H9 (cell line): ENCODE results near the gene CAMK1. TPM values are rescaled to one million over a fixed set of nuclear protein-coding genes. Genes with fewer than 3 reads are reported as not detected.
A peak's percentile ranks its signal among the peaks of the same experiment; 100 is the strongest.

ENCODE experiments used
- DNase-seq: peaks from one replicate; pipeline ENCODE4 v3.0.0-alpha.2; 2017
- H2AFZ ChIP-seq: one replicate; pipeline ENCODE4 v1.6.1; 2013; ENCODE audit warnings: mild to moderate bottlenecking, low read length, control low read depth, moderate library complexity
- H2AK5ac ChIP-seq: 2 replicates; pipeline ENCODE4 v1.6.1; 2013; ENCODE audit warnings: low read length, control low read depth, mixed read lengths; ENCODE audit not compliant: insufficient read length
- H2BK120ac ChIP-seq: one replicate; pipeline ENCODE4 v1.6.1; 2013; ENCODE audit warnings: low read depth, mild to moderate bottlenecking, low read length, control low read depth, inconsistent platforms; ENCODE audit not compliant: poor library complexity, severe bottlenecking
- H2BK12ac ChIP-seq: 2 replicates; pipeline ENCODE4 v1.6.1; 2013; ENCODE audit warnings: low read length, control low read depth, mixed read lengths, low read depth; ENCODE audit not compliant: insufficient read length
- H2BK15ac ChIP-seq: 2 replicates; pipeline ENCODE4 v1.6.1; 2013; ENCODE audit warnings: low read depth, low read length, control low read depth
- H2BK20ac ChIP-seq: one replicate; pipeline ENCODE4 v1.6.1; 2013; ENCODE audit warnings: low read depth, mild to moderate bottlenecking, low read length, control low read depth, inconsistent platforms; ENCODE audit not compliant: poor library complexity, severe bottlenecking
- H2BK5ac ChIP-seq: 2 replicates; pipeline ENCODE4 v1.6.1; 2013; ENCODE audit warnings: low read length, control low read depth, mixed read lengths; ENCODE audit not compliant: insufficient read length
- H3K14ac ChIP-seq: 2 replicates; pipeline ENCODE4 v1.6.1; 2013; ENCODE audit warnings: low read length, control low read depth; ENCODE audit not compliant: insufficient read depth
- H3K18ac ChIP-seq: 2 replicates; pipeline ENCODE4 v1.6.1; 2013; ENCODE audit warnings: low read depth, mild to moderate bottlenecking, mixed read lengths, low read length, control low read depth; ENCODE audit not compliant: insufficient read length
- H3K23ac ChIP-seq: 2 replicates; pipeline ENCODE4 v1.6.1; 2013; ENCODE audit warnings: low read length, control low read depth, mixed read lengths, low read depth; ENCODE audit not compliant: insufficient read length
- H3K23me2 ChIP-seq: 2 replicates; pipeline ENCODE4 v1.6.1; 2013; ENCODE audit warnings: low read depth, mild to moderate bottlenecking, mixed read lengths, low read length, control low read depth; ENCODE audit not compliant: insufficient read length, poor library complexity, severe bottlenecking
- H3K27ac ChIP-seq: 2 replicates; pipeline ENCODE4 v1.5.1; 2013; ENCODE audit warnings: low read length, control low read depth, mixed read lengths, low read depth; ENCODE audit not compliant: insufficient read length
- H3K27me3 ChIP-seq: 2 replicates; pipeline ENCODE4 v1.6.1; 2013; ENCODE audit warnings: low read length, control low read depth, inconsistent platforms; ENCODE audit not compliant: insufficient read depth
- H3K4ac ChIP-seq: 2 replicates; pipeline ENCODE4 v1.6.1; 2013; ENCODE audit warnings: low read depth, mild to moderate bottlenecking, control low read depth, inconsistent platforms, low read length, moderate library complexity
- H3K4me1 ChIP-seq: 2 replicates; pipeline ENCODE4 v1.6.1; 2013; ENCODE audit warnings: low read length, control low read depth, inconsistent platforms; ENCODE audit not compliant: insufficient read depth
- H3K4me2 ChIP-seq: 2 replicates; pipeline ENCODE4 v1.6.1; 2013; ENCODE audit warnings: low read length, control low read depth, mixed read lengths; ENCODE audit not compliant: insufficient read length, insufficient read depth
- H3K56ac ChIP-seq: 2 replicates; pipeline ENCODE4 v1.6.1; 2013; ENCODE audit warnings: low read depth, mild to moderate bottlenecking, mixed read lengths, low read length, control low read depth; ENCODE audit not compliant: insufficient read length
- H3K79me1 ChIP-seq: 2 replicates; pipeline ENCODE4 v1.6.1; 2013; ENCODE audit warnings: low read depth, mild to moderate bottlenecking, moderate library complexity, low read length, control low read depth, inconsistent platforms; ENCODE audit not compliant: insufficient read depth, poor library complexity, severe bottlenecking
- H3K79me2 ChIP-seq: 2 replicates; pipeline ENCODE4 v1.6.1; 2013; ENCODE audit warnings: low read length, control low read depth, inconsistent platforms; ENCODE audit not compliant: insufficient read depth
- H3K9ac ChIP-seq: 2 replicates; pipeline ENCODE4 v1.6.1; 2013; ENCODE audit warnings: low read length, control low read depth, mixed read lengths; ENCODE audit not compliant: insufficient read length; ENCODE audit errors: extremely low read depth
- H3K9me3 ChIP-seq: one replicate; pipeline ENCODE4 v1.6.1; 2013; ENCODE audit warnings: low read depth, low read length, inconsistent platforms; ENCODE audit not compliant: control insufficient read depth
- H3T11ph ChIP-seq: one replicate; pipeline ENCODE4 v1.6.1; 2013; ENCODE audit warnings: mild to moderate bottlenecking, low read length, control low read depth, inconsistent platforms
- H4K20me1 ChIP-seq: one replicate; pipeline ENCODE4 v1.6.1; 2013; ENCODE audit not compliant: control insufficient read depth, insufficient read length, insufficient read depth
- H4K5ac ChIP-seq: 2 replicates; pipeline ENCODE4 v1.6.1; 2013; ENCODE audit warnings: low read depth, mild to moderate bottlenecking, mixed read lengths, low read length, control low read depth; ENCODE audit not compliant: insufficient read length
- H4K8ac ChIP-seq: replicated peaks from 2 replicates; pipeline ENCODE4 v1.6.1; 2013; ENCODE audit warnings: low read length, control low read depth, mixed read lengths, low read depth; ENCODE audit not compliant: insufficient read length
- H4K91ac ChIP-seq: 2 replicates; pipeline ENCODE4 v1.6.1; 2013; ENCODE audit warnings: low read depth, mild to moderate bottlenecking, moderate library complexity, mixed read lengths, low read length, control low read depth; ENCODE audit not compliant: insufficient read length
- H3K27ac Mint-ChIP-seq, 3 experiments: 2 replicates in 2 of 3; 3 replicates in 1 of 3; pipeline ENCODE4 v1.8.0; 2020 to 2021; ENCODE audit warnings: mixed read lengths in 3 of 3, mild to moderate bottlenecking in 1 of 3, moderate library complexity in 1 of 3
- H3K27me3 Mint-ChIP-seq: 2 replicates; pipeline ENCODE4 v1.8.0; 2021; ENCODE audit warnings: low read depth, mild to moderate bottlenecking, moderate library complexity, mixed read lengths
- H3K36me3 Mint-ChIP-seq, 3 experiments: 2 replicates in 2 of 3; 3 replicates in 1 of 3; pipeline ENCODE4 v1.8.0; 2020 to 2021; ENCODE audit warnings: low read depth in 3 of 3, mixed read lengths in 3 of 3; ENCODE audit not compliant: insufficient read depth in 1 of 3
- H3K4me1 Mint-ChIP-seq, 2 experiments: 2 replicates each; pipeline ENCODE4 v1.8.0; 2020; ENCODE audit warnings: mixed read lengths in 2 of 2
- H3K4me3 Mint-ChIP-seq, 2 experiments: 2 replicates in 1 of 2; 3 replicates in 1 of 2; pipeline ENCODE4 v1.8.0; 2020 to 2021; ENCODE audit warnings: mild to moderate bottlenecking in 2 of 2, mixed read lengths in 2 of 2, moderate library complexity in 1 of 2
- H3K9me3 Mint-ChIP-seq, 2 experiments: 2 replicates in 1 of 2; 3 replicates in 1 of 2; pipeline ENCODE4 v1.8.0; 2020; ENCODE audit warnings: mild to moderate bottlenecking in 2 of 2, mixed read lengths in 2 of 2, moderate library complexity in 1 of 2
- WGBS: extraction: QIAGEN DNeasy Blood & Tissue Kit; methylation state at CpG from one replicate; pipeline ENCODE4 v1.1.7; 2013; ENCODE audit warnings: missing lambda C conversion rate, low lambda C conversion rate, mixed read lengths; ENCODE audit not compliant: insufficient read length; ENCODE audit errors: extremely low coverage; 5-methylcytosine and 5-hydroxymethylcytosine counted together
- total RNA-seq: library from RNA; stranded (reverse); gene quantifications from 2 replicates; pipeline ENCODE4 v1.2.1, GENCODE V29; 2021
- TF ChIP-seq, protein P1 (sequence below): fragments of 200-600 bp; sonication (generic); conservative IDR thresholded peaks from 3 replicates; pipeline ENCODE4 v1.8.0; 2021; ENCODE audit warnings: antibody characterized with exemption, mild to moderate bottlenecking

Gene CAMK1
- total RNA-seq, 1 experiment from 2014 or later: 9.2 TPM

DNA sequence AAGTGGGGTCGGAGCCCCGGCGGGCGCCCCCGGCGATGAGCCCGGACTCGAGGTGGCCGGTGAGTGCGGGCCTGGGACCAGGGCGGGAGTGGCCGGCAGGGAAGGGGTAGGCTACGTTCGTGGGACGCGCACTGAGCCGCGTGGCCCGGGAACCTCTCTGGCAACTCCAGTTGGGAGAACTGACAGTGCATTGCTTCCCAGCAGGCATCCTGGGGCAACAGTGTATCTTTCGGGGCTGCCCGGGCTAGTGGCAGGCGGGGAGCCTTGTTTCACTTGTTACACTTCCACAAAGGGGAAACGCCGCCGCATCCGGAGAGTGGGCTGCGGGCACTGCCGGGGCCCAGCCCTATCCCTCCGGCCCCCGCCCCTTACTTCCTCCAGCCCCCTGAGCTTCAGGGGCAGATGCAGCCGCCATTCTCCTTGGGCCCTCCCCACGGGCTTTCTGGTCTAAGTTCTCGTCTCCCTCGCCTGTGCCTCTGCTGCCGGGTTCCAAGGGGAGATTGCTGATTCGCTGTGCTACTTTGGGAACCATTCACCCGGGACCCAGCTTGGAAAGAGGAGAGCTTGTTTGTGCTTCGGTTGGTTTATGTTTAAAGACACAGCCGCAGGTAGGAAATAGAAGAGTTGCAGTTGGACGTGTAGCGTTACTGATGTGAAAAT lies 37.5 kb downstream of the CAMK1 start:
- Mint-ChIP-seq H3K4me3 (peak overlapping the region; percentile 88 to 91), H3K36me3 (peaks cover 14 to 37% (median 31%) of the 10 kb centered on the region in 3 experiments; a peak in 6 of 7 replicates), H3K27me3 (no peaks in the 10 kb centered on the region), H3K27ac (peak overlapping the region in 2 of 3 experiments; percentile 85 to 87; a peak in 4 of 7 replicates), H3K4me1 (peaks cover 17 to 24% of the 10 kb centered on the region in 2 experiments), H3K9me3 (no peaks in the 10 kb centered on the region; a peak in 1 of 5 replicates)
- H3K27me3 ChIP-seq: no peaks in the 10 kb centered on the region
- H3T11ph ChIP-seq: no peak overlapping the region
- no CpG with 5 or more reads among the region's 41 CpGs for WGBS
- H4K8ac ChIP-seq: no peak overlapping the region
- TF ChIP-seq, protein P1, sequence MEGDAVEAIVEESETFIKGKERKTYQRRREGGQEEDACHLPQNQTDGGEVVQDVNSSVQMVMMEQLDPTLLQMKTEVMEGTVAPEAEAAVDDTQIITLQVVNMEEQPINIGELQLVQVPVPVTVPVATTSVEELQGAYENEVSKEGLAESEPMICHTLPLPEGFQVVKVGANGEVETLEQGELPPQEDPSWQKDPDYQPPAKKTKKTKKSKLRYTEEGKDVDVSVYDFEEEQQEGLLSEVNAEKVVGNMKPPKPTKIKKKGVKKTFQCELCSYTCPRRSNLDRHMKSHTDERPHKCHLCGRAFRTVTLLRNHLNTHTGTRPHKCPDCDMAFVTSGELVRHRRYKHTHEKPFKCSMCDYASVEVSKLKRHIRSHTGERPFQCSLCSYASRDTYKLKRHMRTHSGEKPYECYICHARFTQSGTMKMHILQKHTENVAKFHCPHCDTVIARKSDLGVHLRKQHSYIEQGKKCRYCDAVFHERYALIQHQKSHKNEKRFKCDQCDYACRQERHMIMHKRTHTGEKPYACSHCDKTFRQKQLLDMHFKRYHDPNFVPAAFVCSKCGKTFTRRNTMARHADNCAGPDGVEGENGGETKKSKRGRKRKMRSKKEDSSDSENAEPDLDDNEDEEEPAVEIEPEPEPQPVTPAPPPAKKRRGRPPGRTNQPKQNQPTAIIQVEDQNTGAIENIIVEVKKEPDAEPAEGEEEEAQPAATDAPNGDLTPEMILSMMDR: no peak
- H3K9me3 ChIP-seq: no peaks in the 10 kb centered on the region
- no peak overlapping the region for H2BK12ac ChIP-seq
- H3K4me1 ChIP-seq: no peaks in the 10 kb centered on the region
- no peak overlapping the region for H4K5ac ChIP-seq
- H2BK120ac ChIP-seq: no peak overlapping the region
- H3K56ac ChIP-seq: no peak overlapping the region
- peak overlapping the region; percentile 15 for H4K91ac ChIP-seq
- H3K4ac ChIP-seq: no peak overlapping the region
- no peak overlapping the region for H3K18ac ChIP-seq
- H3K9ac ChIP-seq: peak overlapping the region; percentile 84
- H3K14ac ChIP-seq: peak overlapping the region; percentile 70
- H2BK5ac ChIP-seq: no peak overlapping the region
- H3K4me2 ChIP-seq: peak overlapping the region; percentile 85
- no peak overlapping the region for H3K23ac ChIP-seq
- H3K79me2 ChIP-seq: peaks cover 13% of the 10 kb centered on the region; the same call in 1 of the 2 replicates
- no peak overlapping the region for H3K27ac ChIP-seq
- H2AK5ac ChIP-seq: no peak overlapping the region
- no peak overlapping the region for H2AFZ ChIP-seq
- peaks cover 12% of the 10 kb centered on the region for H3K23me2 ChIP-seq
- H4K20me1 ChIP-seq: peaks cover 2% of the 10 kb centered on the region
- H2BK15ac ChIP-seq: no peak overlapping the region
- H2BK20ac ChIP-seq: no peak overlapping the region
- no peak for DNase-seq
- peaks cover 4% of the 10 kb centered on the region for H3K79me1 ChIP-seq
